ENCODE measurements around the gene TSNAXIP1.
"Not testable (repeated sequence)": the region's sequence is repeated elsewhere in the genome, so short reads cannot be mapped to it uniquely, and the experiment has no call there.

Gene TSNAXIP1

DNA sequence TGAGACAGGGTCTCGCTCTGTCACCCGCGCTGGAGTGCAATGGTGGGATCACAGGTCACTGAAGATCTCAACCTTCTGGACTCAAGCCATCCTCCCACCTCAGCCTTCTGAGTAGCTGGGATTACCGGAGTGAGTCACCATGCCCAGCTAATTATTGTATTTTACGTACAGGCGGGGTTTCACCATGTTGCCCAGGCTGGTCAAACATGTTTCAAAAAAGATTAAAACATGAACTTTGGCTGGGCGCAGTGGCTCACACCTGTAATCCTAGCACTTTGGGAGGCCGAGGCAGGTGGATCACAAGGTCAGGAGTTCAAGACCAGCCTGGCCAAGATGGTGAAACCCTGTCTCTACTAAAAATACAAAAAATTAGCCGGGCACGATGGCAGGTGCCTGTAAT, 30.5 kb downstream of the TSNAXIP1 start:
- not testable (repeated sequence) for DNase-seq

DNA sequence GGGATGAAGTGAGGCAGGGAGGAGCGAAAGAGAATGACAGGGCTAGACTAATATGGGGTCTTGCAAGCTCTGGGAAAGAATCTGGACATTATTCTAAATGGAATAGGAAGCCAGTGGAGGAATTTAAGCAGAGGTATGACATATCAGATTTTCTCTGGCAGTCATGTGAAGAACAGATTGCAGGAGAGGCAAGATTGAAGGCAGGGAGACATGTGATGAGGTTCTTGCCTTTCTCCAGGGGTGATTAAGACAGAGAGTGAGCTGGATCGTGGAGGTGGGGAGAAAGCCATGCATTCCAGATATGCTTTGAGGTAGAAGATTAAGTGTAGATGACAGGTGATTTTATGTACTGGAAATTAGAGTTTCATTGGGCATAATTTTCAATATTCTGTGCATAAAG, 31.1 kb downstream of the TSNAXIP1 start:
- DNase-seq, result peak; percentile 3

DNA sequence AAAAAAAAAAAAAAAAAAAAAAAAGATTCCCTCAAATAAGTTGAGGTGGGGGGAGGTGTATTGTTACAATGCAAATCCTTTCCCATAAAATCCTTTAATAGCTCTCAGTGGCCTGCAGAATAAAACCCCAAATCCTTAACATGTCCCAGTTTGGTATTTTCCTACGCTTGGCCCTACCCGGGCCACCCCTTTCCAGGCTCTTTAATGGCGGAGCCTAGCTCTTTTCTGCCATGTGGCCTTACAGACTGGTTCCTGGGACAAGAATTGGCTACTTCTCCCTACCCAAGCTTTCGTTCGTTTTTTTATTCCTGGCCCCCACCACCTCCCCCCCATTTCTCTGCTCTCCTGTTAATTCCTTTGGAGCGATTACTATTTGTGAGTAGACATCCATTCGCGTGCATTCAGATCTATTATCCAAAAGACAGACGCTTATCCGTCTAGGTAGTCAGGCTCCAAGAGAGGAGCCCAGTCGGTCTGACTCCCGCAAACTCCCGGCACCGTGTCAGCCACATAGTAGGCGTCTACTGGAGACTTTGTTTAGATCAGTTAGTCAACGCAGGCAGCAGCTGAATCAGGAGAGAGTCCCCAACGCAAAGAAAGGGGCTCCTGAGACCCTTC, 34.6 kb downstream of the TSNAXIP1 start:
- DNase-seq, result no peak

DNA sequence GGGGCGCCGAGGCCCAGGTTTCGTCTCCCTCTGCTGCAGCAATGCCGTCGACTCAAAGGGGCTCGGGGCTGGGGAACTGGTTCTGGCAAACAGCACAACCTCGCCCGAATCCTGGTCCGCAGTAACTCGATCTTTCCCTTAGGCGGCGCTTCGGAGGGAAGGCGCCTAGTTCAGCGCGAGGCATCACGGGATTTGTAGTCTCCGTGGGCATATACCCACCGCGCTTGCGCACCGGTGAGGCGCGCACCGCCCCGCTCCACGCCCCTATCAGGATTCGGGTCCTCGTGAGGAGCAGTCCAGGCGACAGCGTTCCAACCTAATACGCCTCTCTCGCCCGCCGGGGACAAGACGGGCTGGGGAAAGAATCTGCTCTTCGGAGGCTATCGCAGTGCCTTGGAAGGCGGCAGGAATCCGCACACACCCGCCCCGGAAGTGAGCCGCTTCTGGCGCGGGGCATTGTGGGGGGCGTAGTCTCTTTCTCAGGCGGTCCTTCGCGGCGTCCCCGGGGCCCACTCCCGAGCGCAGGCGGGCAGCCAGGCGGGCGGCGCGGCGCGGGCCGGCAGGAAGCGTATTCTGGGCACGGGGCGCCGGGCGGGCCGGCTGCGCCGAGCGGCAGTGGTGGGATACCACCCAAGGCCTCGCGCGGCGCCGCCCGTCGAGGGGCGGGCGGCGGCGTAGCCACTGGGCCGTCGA, 35.3 kb downstream of the TSNAXIP1 start, which contains the start of gene THAP11:
Gene THAP11 (plus strand): TSS at position 505 of the 693 bp plus-strand sequence. CDS start 235 bp downstream, outside the sequence.
- DNase-seq, result peak; percentile 98

GRCh38 chr16:67842509-67843342, 36.0 kb downstream of the TSNAXIP1 start:
- peak; percentile 71 for DNase-seq

DNA sequence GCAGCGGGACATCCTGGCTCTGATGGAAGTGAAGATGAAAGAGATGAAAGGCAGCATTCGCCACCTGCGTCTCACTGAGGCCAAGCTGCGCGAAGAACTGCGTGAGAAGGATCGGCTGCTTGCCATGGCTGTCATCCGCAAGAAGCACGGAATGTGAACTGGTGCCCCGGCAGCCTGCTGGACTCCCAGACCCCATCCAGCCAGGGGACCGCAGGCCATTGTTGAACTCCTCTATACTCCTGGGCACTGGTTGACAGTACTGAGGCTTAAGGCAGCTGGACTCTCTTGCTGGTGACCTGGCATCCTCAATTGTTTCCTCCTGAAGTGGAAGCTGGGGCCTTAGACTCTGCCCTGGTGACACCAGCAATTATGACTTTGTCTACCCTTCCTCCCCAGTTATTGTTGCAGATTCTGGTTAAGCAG, 36.7 kb downstream of the TSNAXIP1 start:
- peak; percentile 46 for DNase-seq

DNA sequence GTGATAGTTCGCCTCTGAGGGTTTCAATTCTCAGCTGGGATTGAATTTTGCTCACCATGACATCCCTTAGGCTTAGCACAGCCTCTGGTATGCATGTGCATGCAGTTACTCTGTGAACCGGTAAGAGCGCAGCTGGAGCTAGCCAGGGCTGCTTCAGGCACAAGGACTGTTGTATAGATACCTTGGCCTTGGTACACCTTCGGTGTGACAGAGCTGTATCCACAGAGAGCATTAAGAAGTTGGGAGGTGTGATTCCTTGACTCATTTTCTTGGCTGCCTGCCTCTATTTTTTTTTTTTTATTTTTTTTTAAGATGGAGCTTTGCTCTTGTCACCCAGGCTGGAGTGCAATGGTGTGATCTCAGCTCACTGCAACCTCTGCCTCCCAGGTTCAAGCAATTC, 37.8 kb downstream of the TSNAXIP1 start:
- DNase-seq, result peak; percentile 55

DNA sequence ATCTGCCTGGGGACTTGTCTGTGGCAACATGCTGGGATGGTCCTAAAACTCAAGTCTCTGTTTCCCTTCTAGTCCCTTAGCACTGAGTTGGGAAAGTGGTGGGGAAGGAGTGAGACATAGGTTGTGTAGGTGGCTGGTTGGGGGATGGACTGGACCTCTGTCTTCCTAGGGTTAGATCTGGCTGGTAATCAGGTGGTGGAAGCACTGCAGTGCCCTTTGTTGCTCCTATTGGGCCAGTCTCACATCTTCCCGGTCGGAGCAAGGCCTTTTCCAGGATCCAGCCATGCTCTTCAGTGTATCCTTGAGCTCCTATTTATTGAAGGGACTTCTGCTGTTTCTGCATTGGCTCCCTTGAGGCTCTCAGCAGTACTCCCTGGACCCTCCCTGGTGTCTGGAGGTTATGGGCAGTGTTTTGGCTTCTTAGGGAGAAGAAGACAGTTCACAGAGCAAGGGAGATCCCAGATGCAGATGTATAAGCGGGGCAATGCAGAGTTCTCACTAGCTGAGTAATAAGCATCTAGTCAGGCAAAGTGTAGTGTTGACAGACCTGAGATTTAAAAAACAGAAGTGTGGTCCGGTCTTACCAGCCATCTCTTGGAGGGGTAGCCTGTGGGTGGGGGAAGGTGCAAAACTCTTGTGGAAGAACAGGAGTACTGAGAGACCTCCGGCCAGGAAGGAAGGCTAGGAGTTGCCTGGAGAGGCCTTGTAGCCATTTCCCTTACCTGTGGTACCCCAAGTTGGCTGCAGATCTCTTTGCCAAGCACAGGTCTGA, 38.8 kb downstream of the TSNAXIP1 start:
- peak; percentile 37 for DNase-seq

DNA sequence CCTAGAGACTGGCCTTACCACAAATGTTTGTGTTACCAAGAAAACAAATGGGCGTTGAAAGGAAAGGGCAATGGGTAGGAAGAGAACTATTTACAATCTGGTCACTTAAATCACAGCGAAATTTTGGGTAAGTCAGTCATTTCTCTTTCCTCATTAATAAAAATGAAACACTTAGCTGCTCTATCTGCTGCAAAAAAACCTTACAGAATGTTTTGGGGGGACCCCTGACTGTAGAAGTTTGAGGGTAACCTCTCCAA, 39.3 kb downstream of the TSNAXIP1 start:
- DNase-seq, result no peak

DNA sequence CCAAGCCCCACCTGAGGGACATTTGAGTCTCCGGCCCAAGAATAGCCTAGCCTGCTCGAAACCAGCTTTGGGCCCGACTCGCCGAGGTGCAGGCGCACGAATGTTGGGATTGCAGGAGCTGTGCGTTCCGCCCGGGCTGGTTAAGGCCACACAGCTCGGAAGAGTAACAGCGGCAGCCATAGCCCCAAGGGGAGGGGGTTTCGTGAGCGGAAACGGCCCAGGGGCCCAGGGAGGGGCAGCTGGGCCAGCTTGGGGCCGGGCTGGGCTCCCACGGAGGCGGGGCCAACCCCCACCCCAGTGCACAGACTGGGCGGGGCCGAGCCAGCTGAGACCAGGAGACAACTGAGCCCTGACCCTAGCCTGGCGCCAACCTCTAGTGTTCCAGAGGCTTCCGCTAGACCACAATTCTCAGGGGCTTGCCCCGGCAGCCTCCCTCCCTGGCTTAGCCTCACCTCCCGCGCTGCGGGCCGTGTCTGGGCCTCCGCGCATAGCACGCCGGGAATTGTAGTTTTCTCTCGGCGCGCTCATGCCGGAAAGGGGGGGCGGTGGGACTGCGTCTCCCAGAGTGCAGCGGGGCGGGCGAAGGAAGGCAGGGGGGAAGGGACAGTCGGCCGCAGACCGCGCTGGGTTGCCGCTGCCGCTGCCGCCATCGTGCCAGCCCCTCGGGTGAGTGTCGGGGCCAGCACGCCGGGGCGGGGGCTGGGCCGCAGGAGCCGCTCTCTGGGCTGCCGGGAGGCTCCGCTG, 39.8 kb downstream of the TSNAXIP1 start, which contains the start of gene NUTF2:
Gene NUTF2 (plus strand): TSS at position 614 of the 744 bp plus-strand sequence. CDS start 18,198 bp downstream, outside the sequence.
- peak; percentile 99 for DNase-seq

DNA sequence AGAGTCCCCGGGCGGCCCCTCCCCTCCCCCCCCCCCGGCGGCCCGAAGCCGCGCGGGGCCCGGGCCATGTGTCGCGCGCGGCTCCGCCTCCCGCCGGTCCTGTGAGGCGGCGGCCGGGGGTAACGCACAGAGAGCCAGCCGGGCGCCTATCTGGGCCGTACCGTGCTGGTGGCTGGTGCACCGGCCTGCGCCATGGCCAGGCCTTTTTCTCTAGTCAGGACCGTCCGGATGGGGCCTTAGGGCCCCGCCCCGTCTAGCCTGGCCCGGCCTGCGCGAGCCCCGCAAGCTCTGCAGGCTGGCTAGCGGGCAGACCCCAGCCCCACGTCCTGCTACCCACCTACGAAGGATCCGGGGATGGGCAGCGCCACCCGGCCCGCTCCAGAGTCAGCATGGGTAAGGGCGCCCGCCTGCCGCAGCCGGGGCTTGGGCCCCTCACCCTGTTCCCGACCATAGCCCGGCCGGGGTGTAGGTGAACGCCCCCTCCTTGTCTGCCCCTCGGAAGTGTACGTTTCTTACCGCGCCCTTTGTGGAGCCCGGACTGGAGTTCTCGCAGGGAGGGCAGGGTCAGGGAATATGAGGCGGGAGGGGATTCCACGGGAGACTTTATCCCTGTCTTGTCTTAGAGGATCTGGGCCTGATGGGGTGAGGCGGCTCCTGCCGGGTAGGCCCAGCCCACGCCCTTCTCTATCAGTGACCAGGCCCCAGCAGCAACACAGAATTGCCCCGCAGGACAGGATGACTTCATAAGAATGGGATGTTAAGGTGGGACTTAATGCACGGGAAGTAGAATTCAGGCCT, 40.6 kb downstream of the TSNAXIP1 start, which contains the start of gene CENPT:
Gene CENPT (minus strand): TSS at position 630 of the 798 bp plus-strand sequence. CDS start 13,834 bp downstream, outside the sequence.
- peak; percentile 78 for DNase-seq

DNA sequence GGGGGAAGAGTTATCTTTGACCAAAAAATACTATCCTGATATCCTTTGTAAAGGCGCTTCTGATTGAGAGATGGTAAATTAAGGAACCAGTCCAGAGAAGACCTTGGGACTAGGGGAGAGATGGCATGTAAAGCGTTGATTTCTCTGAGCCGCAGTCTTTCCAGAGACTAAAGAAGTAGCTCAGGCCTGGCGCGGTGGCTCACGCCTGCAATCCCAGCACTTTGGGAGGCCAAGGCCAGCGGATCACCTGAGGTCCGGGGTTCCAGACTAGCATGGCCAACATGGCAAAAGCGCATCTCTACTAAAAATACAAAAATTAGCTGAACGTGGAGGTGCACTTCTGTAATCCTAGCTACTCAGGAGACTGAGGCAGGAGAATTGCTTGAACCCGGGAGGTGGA, 41.4 kb downstream of the TSNAXIP1 start:
- DNase-seq, result no peak

DNA sequence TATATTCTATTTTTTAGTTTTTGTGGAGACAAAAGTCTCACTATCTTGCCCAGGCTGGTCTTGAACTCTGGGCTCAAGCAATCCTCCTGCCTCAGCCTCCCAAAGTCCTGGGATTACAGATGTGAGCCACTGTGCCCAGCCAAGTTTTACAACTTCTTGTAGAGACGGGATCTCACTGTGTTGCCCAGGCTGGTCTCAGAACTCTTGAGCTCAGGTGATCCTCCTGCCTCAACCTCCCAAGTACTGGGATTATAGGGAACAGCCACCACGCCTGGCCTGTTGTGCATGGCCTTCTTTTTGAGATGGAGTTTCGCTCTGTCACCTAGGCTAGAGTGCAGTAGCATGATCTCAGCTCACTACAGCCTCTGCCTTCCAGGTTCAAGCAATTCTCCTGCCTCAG, 47.0 kb downstream of the TSNAXIP1 start:
- DNase-seq, result no peak

- DNase-seq, result no peak
Measured at GRCh38 chr16:67855789-67856188, 49.1 kb downstream of the TSNAXIP1 start.

GRCh38 chr16:67856927-67857546, 50.3 kb downstream of the TSNAXIP1 start:
- no peak for DNase-seq

DNA sequence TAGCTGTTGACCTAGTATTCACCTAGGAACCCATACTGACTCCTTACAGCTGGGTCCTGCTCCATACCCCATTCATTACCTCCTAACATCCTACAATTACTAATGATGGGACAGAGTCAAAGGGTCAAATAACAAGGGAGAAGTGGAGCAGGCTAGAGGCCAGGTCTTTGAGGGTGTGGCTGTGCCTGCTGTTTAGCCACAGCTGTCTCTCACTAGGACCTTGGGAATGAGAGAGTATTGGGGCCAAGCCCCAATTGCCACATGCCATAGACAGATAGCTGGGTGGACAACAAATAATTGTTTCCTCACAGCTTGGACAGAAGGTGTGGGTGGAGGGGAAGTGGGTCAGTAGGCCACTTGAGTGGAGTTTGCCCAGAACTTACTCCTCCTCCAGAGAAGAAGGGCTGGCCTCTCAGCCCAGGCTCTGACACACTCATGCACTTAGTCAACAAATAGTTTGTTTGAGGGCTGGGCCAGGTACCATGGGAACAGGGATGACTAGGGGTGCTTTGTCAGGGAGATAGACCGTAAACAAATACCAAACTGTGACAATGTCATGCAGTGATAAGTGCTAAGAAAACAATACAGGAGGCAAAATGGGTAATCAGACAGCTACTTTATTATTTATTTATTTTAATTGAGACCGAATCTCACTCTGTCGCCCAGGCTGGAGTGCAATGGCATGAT, 51.0 kb downstream of the TSNAXIP1 start:
- no peak for DNase-seq

DNA sequence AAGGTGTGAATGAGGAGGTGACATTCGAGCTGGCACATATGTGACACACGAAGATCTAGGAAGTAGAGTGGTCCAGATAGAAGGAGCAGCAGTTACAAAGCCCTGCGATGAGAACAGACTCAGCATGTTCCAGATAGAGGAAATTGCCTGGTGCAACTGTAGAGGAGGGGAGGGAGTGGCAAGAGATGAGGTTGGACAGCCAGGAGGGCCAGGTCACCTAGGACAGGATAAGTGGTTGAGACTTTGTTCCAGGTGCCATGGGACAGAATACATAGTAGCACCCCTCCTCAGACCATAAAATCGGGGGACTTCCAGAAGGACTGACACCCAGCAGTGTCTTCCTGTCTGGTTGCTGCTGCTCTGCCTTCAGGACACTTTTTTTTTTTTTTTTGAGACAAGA, 51.8 kb downstream of the TSNAXIP1 start:
- DNase-seq, result no peak

GRCh38 chr16:67860589-67861398, 54.1 kb downstream of the TSNAXIP1 start:
- DNase-seq, result no peak

- no peak for DNase-seq
Measured at GRCh38 chr16:67861877-67862276, 55.2 kb downstream of the TSNAXIP1 start.
